Activated T-cell treated with anti-CD3 and anti-CD28 coated beads for 1 hour (primary cell): Measurements from ENCODE around the gene PPFIA3.
"Not testable (repeated sequence)": the region's sequence is repeated elsewhere in the genome, so short reads cannot be mapped to it uniquely, and the experiment has no call there.

Source experiments
- DNase-seq: peaks from one replicate; pipeline ENCODE4 v3.0.0-alpha.2; 2020; ENCODE audit warnings: low read depth

Gene PPFIA3

GRCh38 chr19:49125025-49125731 lies 5.8 kb downstream of the PPFIA3 start:
- DNase-seq: no peak

DNA sequence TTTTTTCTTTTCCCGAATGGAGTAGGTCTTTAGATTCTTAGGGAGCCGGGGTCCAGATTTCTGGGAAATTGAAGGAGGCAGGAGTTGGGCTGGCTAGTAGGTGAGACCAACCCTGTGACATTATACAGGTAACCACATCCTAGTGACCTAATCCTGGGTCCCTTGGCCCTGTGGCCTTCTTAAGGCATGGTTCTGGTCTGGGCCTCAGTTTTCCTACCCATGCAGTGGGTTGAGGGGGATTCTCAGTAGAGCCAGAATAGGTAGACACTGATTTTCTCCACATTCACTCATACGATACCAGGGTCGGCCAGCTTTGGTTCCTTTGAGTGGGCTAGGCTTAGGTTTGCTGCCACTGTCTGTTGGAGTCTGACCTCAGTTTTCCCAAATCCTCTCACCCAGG lies 7.2 kb downstream of the PPFIA3 start:
- DNase-seq: no peak

DNA sequence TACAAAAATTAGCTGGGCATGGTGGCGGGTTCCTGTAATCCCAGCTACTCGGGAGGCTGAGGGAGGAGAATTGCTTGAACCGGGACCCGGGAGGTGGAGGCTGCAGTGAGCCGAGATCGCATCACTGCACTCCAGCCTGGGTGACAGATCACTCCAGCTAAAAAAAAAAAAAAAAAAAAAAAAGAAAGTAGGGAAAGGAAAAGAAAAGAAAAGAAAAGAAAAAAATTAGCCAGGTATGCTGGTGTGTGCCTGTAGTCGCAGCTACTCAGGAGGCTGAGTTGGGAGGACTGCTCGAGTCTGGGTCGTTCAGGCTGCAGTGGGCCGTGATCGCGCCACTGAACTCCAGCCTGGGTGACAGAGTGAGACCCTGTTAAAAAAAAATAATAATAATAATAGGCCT lies 7.9 kb downstream of the PPFIA3 start:
- not testable (repeated sequence) for DNase-seq

DNA sequence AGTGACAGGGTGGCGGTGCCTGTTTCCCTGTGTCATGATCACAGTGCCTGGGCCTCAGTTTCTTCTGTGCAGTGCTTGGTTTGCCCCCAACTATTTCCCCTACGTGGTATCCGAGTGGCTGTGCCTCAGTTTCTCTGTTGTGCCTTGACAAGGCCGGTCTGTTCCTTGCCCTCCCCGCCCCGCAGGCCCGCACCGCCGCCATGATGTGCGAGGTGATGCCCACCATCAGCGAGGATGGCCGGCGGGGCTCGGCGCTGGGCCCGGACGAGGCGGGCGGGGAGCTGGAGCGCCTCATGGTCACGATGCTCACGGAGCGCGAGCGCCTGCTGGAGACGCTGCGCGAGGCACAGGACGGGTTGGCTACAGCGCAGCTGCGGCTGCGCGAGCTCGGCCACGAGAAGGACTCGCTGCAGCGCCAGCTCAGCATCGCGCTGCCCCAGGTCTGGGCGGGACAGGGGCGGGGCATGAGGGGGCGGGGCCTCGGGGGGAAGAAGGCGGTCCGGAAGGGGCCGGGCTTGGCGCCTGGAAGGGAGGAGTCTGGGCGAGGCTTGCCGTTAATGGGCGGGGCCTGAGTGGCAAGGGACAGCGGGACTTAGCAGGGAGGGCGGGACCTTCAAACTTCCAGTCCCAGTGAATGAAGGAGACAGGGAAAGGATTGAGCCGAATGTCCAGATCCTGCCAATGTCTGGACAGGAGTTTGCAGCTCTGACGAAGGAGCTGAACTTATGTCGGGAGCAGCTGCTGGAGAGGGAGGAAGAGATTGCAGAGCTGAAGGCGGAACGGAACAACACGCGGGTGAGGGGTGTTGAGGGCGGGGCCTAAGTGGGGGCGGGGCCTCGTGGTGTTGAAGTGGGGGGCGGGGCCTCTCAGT lies 8.6 kb downstream of the PPFIA3 start:
- peak; percentile 92 for DNase-seq

GRCh38 chr19:49128545-49129237 lies 9.3 kb downstream of the PPFIA3 start:
- DNase-seq: no peak

GRCh38 chr19:49129238-49129583 lies 9.9 kb downstream of the PPFIA3 start:
- DNase-seq: no peak

GRCh38 chr19:49130325-49130724 lies 11.0 kb downstream of the PPFIA3 start:
- no peak for DNase-seq

DNA sequence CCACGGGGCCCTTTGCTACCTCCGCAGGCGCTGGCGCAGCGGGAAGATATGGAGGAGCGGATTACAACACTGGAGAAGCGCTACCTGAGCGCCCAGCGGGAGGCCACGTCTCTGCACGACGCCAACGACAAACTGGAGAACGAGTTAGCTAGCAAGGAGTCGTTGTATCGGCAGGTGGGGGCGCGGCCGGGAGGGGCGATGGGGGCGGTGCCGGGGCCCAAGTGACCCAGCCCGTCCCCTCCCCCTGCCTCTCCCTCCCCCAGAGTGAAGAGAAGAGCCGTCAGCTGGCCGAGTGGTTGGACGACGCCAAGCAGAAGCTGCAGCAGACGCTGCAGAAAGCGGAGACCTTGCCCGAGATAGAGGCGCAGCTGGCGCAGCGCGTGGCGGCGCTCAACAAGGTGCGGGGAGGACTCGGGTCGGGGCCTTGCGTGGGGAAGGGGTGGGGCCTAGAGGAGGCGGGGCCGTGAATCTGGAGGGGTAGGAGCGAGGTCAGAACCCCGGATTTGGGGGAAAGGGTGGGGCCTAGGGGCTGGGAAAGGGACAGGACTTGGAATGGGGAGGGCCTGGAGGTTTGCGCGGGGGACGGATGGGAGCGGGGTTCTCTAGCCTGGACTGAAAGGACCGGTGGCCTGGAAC lies 13.7 kb downstream of the PPFIA3 start:
- no peak for DNase-seq

DNA sequence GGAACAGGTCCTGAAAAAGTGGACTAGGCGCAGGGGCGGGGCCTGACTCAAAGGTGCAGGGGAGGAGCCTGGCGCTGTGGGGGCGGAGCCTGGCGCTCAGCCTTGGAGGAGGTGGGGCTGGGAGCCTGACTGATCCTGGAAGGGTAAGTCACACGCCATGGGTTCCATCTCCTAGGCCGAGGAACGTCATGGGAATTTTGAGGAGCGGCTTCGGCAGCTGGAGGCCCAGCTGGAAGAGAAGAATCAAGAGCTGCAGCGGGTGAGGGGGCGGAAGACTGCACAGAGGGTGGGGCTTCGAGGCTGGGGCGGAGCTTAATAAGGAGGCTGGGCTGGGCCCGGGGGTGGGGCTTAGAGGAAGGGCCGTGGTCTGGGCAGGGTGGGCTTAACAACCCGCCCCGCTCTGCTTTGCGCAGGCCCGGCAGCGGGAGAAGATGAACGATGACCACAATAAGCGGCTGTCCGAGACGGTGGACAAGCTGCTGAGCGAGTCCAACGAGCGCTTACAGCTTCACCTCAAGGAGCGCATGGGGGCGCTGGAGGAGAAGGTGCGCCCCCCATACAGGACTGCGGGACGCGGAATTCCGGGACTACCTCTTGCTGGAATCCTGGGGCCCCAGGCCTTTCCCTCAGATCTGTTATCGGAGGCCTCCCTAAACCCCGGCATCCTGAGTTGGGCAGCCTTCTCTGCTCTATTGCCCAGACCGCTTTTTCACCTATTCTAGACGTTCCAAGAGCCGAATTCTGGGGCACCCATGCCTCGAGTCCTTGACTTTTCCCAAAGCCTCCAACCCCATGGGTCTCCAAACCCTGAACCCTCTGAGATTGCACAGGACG lies 14.5 kb downstream of the PPFIA3 start:
- DNase-seq: peak; percentile 47

DNA sequence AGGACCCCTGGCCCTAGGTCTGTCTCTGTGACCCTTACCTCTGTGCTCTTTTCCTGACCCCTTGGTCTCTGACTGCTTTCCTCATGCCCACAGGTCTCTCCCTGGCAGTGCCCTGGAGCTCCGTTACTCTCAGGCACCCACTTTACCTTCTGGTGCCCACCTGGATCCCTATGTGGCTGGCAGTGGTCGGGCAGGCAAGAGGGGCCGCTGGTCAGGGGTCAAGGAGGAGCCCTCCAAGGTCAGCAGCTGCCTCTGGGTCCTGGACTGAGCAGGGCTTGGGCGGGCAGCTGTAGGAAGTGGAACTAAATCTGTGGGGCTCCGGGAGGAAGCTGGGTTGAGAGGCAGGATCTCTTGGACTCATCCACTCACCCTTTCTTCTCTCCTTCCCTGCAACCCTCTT lies 16.3 kb downstream of the PPFIA3 start:
- no peak for DNase-seq

DNA sequence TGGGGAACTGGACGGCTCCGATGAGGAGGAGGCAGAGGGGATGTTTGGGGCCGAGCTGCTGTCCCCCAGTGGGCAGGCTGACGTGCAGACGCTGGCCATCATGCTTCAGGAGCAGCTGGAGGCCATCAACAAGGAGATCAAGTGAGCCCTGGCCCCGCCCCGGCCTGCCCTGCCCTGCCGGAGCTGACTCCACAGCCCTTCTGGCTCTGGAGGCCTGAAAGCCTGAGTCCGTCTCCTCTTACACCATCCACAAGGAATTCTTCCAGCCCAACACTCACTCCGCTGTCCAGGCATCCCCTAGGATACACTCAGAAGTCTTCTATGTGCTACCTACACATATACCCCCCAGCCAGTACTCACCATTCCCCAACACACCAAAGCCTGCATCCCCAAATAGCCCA lies 17.4 kb downstream of the PPFIA3 start:
- no peak for DNase-seq

DNA sequence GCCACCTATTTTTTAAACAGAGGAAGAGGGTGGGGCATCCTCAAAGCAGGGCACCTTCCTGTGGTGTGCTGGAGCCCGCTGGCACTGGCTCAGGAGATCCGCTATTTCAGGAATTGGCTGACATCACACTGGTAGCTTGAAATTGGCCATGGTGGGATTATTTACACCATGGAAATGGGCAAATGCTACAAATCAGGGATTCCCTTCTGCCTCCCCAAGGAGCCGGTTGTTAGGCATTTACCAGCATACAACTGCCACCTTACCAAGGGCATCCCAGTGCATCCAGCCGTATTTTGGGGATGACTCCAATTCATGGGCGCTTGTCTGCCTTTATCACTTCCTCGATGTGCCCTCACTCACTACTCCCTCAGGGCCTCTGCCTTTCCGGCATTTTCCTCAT lies 21.6 kb downstream of the PPFIA3 start:
- no peak for DNase-seq

GRCh38 chr19:49141352-49141751 lies 22.0 kb downstream of the PPFIA3 start:
- no peak for DNase-seq

GRCh38 chr19:49142866-49143335 lies 23.6 kb downstream of the PPFIA3 start:
- DNase-seq: no peak

DNA sequence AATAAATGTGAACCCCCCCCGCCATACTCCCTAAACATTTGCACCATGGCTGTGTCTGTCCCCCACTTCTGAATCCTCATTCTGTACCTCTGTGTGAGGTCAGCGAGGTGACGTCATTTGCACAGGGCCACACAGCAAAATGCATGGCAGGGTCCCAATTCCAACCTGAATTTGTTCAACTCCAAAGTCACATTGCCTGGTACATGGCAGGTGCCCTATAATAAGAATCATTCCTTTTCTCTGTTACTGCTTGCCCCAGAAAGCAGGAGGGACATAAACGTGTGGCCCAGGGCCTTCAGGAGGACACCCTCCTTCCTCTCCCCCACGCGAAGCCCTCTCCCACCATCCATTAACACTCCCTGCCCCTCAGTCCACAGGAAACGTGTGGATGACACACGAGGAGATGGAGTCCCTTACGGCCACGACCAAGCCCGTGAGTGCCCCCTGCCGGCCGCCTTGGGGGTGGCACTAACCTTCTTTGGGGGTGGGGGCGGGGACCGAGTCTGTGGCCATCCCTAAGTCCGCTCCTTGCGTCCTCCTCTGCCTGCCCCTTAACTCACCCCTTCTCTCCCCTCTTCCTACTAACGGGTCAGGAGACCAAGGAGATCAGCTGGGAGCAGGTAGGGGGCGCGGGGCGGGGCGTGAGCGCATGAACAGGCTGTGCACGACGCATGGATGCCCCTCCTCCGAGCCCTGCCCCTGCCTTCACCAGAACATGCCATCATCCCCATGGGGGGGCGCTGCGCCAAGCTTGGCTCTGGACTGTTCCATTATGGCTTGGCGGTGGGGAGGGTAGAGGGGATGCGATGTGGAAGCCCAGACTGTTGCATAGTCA lies 26.4 kb downstream of the PPFIA3 start:
- DNase-seq: peak; percentile 79

DNA sequence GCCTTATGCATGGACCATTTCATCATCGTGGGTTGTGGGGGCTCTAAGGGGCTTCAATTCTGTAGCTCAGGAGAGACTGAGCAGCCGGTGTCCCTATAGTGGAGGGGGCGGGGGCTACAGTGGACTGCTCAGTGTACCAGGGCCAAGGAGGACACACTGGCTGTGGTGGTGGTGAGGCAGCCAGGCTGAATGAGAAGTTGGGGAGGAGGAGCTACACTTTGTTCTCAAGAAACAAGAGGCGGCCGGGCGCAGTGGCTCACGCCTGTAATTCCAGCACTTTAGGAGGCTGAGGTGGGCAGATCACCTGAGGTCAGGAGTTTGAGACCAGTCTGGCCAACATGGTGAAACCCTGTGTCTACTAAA lies 27.0 kb downstream of the PPFIA3 start:
- not testable (repeated sequence) for DNase-seq

DNA sequence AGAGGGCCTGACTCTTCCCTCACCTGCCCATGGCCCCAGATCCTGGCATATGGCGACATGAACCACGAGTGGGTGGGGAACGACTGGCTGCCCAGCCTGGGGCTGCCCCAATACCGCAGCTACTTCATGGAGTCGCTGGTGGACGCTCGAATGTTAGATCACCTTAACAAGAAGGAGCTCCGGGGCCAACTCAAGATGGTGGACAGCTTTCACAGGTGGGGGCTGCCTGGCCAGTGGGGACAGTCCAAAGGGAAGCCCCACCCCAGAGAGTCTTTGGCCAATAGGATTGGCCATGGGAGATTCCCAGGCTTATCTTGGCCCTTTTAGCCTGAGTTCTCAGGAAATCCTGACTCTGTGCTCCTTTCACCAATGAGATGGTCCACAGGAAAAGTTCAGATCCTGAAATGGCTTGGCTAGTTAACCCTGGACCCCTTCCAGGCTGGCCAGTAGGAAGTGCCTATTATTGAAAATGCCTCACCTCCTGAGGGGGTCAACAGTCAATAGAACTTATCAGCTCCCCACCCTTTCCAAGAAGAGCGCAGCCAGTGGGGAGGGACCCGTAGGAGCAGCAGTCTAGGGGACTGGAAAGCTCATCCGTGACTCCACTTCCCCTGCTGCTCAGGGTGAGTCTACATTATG lies 28.8 kb downstream of the PPFIA3 start:
- no peak for DNase-seq

- peak; percentile 70 for DNase-seq
Measured at GRCh38 chr19:49148784-49149651, 29.7 kb downstream of the PPFIA3 start.

DNA sequence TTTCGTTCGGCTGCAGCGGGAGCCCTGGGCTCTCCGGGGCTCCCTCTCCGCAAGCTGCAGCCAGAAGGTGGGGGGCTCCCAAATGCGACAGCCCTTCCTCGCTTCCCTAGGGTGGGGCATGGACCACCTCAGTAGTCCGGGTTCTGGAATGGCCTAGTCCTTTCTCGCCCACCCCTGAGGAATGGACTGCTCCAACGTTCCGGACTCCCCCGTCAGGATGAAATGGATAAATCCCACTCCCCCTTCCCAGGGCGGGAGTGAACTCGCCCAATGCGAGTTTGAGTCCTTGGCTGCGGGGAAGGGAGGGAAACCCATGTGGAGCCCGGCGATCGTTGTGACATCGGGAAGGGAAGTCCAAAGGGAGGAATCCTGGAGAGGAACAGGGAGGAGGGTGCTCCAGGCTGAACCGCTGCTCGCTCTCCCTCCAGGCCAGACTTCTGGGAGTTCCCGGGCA lies 30.3 kb downstream of the PPFIA3 start:
- no peak for DNase-seq
